KMS-11 (cell line): ENCODE results near the gene CD2.

Source experiments
- H2AFZ ChIP-seq: fragments of 200-600 bp; sonication (generic); 2 replicates; pipeline ENCODE4 v1.6.1; 2016; ENCODE audit warnings: antibody characterized with exemption, mixed run types, low read depth
- H3K27ac ChIP-seq: fragments of 200-600 bp; sonication (generic); 2 replicates; pipeline ENCODE4 v1.6.1; 2016; ENCODE audit warnings: mild to moderate bottlenecking, mixed run types
- H3K27me3 ChIP-seq: fragments of 200-600 bp; sonication (generic); 2 replicates; pipeline ENCODE4 v1.6.1; 2017; ENCODE audit warnings: mild to moderate bottlenecking, low read depth, mixed run types, moderate library complexity; ENCODE audit not compliant: insufficient read depth
- H3K36me3 ChIP-seq: fragments of 200-600 bp; sonication (generic); 2 replicates; pipeline ENCODE4 v1.6.1; 2017; ENCODE audit warnings: mild to moderate bottlenecking, mixed run types; ENCODE audit not compliant: insufficient read depth
- H3K4me1 ChIP-seq: fragments of 200-600 bp; sonication (generic); 2 replicates; pipeline ENCODE4 v1.6.1; 2016; ENCODE audit warnings: mild to moderate bottlenecking, low read depth, mixed run types; ENCODE audit not compliant: poor library complexity, severe bottlenecking
- H3K4me2 ChIP-seq: fragments of 200-600 bp; sonication (generic); 2 replicates; pipeline ENCODE4 v1.7.0; 2016; ENCODE audit warnings: mild to moderate bottlenecking, mixed run types
- H3K4me3 ChIP-seq: fragments of 200-600 bp; sonication (generic); IDR thresholded peaks from 2 replicates; pipeline ENCODE4 v1.6.1; 2017; ENCODE audit warnings: low read depth, low read length, mixed read lengths; ENCODE audit not compliant: insufficient read depth
- H3K79me2 ChIP-seq: fragments of 200-600 bp; sonication (generic); 2 replicates; pipeline ENCODE4 v1.6.1; 2016; ENCODE audit warnings: low read depth, mixed run types; ENCODE audit not compliant: insufficient read depth
- H3K9ac ChIP-seq: fragments of 200-600 bp; sonication (generic); 2 replicates; pipeline ENCODE4 v1.6.1; 2016; ENCODE audit warnings: mild to moderate bottlenecking, mixed run types
- H4K20me1 ChIP-seq: fragments of 200-600 bp; sonication (generic); 2 replicates; pipeline ENCODE4 v1.6.1; 2016; ENCODE audit warnings: mild to moderate bottlenecking, mixed run types; ENCODE audit not compliant: insufficient read depth
- TF ChIP-seq, protein P1 (sequence below): fragments of 200-600 bp; sonication (generic); conservative IDR thresholded peaks from 2 replicates; pipeline ENCODE4 v1.6.1; 2017; ENCODE audit warnings: low read depth, mild to moderate bottlenecking, antibody characterized with exemption, low read length, moderate library complexity, mixed read lengths

Gene CD2

DNA sequence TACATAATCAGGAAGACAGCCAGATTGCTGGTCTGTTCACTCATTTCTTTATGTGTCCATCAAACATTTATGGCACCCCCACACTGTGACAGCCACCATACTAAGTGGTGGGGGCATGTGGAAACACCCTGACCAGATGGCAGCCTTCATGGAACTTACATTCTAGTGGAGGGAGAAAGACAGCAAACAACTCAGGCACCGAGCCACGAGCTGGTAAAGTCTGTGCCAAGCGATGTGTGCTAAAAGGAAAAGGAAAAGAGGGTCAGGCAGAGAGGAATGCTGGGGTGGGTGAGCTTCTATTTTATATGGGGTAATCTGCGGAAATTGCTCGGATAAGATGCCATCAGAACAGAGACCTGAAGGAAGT lies 33.2 kb upstream of the CD2 start:
- Histone ChIP-seq H3K27ac (no peak overlapping the region), H3K4me2 (no peak overlapping the region), H3K27me3 (no peaks in the 10 kb centered on the region), H2AFZ (no peak overlapping the region), H3K9ac (no peak overlapping the region), H4K20me1 (no peaks in the 10 kb centered on the region), H3K4me1 (no peaks in the 10 kb centered on the region), H3K79me2 (no peaks in the 10 kb centered on the region), H3K4me3 (no peak overlapping the region), H3K36me3 (no peaks in the 10 kb centered on the region)
- TF ChIP-seq, protein P1, sequence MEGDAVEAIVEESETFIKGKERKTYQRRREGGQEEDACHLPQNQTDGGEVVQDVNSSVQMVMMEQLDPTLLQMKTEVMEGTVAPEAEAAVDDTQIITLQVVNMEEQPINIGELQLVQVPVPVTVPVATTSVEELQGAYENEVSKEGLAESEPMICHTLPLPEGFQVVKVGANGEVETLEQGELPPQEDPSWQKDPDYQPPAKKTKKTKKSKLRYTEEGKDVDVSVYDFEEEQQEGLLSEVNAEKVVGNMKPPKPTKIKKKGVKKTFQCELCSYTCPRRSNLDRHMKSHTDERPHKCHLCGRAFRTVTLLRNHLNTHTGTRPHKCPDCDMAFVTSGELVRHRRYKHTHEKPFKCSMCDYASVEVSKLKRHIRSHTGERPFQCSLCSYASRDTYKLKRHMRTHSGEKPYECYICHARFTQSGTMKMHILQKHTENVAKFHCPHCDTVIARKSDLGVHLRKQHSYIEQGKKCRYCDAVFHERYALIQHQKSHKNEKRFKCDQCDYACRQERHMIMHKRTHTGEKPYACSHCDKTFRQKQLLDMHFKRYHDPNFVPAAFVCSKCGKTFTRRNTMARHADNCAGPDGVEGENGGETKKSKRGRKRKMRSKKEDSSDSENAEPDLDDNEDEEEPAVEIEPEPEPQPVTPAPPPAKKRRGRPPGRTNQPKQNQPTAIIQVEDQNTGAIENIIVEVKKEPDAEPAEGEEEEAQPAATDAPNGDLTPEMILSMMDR, result no peak

DNA sequence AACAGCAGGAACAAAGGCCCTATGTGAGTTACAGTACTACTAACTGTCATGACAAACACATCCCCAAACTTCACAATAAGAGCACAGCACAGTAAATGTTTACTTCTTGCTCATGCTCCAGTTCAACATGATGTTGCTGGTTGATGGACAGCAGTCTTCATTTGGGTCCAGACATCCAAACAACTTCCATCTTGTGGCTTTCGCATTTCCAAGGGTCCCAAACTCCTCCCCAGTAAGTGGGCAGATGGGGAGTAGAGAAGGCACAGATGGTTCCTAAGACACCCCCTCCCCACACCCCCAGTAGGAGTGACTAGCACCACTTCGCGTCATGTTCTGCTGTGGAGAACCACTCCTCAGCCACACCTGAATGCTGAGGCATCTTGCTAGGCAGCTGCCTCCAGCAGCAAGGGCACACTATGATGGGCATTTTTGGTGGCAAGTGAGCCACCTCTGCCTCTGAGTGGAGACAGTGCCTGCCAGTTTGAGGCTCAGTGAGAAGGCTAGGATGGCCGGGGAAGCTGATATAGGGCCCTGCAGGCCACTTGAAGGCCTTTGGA lies 32.7 kb upstream of the CD2 start:
- no peaks in the 10 kb centered on the region for H3K27me3 ChIP-seq
- no peak overlapping the region for H3K9ac ChIP-seq
- no peaks in the 10 kb centered on the region for H3K36me3 ChIP-seq
- H3K4me2 ChIP-seq, result no peak overlapping the region
- H3K4me3 ChIP-seq, result no peak overlapping the region
- TF ChIP-seq, protein P1, result no peak
- H3K4me1 ChIP-seq, result no peaks in the 10 kb centered on the region
- H2AFZ ChIP-seq, result no peak overlapping the region
- H3K27ac ChIP-seq, result no peak overlapping the region
- no peaks in the 10 kb centered on the region for H3K79me2 ChIP-seq
- H4K20me1 ChIP-seq, result no peaks in the 10 kb centered on the region

DNA sequence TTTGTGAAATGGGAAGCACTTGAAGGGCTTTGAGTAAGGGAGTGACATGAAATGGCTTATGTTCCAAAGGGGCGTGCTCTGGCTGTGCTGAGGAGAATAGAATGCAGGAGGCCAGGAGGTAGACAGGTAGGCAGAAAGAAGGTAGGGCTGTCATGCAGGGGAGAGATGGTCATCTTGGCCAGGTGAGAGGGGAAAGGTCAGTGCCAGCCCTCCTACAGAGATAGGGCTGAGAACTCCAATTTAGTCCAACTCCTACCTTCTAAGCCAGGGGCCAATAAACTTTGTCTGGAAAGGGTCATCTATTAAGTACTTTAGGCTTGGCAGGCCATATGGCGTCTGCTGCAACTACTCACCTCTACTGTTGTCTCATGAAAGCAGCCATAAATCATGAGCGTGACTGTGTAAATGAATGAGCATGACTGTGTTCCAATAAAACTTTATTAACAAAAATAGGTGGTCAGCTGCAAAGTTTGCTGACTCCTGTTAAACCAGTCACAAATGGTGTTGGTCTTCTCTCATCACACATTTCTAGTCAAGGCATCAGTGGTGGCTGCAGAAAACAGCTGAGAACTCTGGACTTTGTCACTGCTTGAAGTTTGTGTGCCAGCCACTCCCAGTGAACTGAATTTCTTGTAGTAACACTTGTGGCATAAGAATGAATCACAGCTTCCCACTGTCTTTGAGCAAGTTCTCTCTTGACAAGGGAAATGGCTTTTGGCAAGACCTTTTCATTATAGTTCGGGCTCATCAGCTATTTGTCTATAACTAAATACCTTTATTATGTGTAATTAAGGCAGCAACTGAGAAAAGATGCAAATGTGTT lies 32.0 kb upstream of the CD2 start:
- no peaks in the 10 kb centered on the region for H3K36me3 ChIP-seq
- no peak overlapping the region for H3K9ac ChIP-seq
- no peak overlapping the region for H3K4me2 ChIP-seq
- no peak overlapping the region for H3K27ac ChIP-seq
- no peaks in the 10 kb centered on the region for H3K4me1 ChIP-seq
- no peak overlapping the region for H2AFZ ChIP-seq
- TF ChIP-seq, protein P1, result no peak
- H4K20me1 ChIP-seq, result no peaks in the 10 kb centered on the region
- no peaks in the 10 kb centered on the region for H3K79me2 ChIP-seq
- no peak overlapping the region for H3K4me3 ChIP-seq
- no peaks in the 10 kb centered on the region for H3K27me3 ChIP-seq

DNA sequence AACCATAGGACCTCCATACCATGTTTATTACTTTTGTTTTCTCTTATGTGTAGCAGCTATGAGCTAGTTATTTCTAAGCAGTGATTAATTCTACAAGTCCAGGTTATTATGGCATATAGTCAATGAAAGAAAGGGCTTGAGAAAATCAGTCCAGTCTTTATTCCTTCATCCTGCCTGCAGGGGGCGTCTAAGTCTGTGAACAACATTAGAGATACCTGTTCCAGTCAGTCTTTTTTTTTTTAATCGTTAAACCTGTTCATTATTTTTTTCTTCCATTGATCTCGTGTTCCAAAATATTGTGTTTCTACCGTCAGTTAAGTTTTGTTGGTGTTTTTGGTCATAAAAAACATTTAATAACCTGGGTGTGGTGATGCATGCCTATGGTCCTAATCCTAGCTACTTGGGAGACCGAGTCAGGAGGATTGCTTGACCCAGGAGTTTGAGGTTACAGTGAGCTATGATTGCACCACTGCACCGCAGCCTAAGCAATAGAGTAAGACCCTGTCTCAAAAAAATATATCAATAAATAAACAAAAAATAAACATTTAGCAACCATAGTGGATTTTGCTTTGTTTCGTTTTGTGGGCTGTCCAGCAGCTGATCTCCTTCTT lies 29.4 kb upstream of the CD2 start:
- Histone ChIP-seq H3K79me2 (no peaks in the 10 kb centered on the region), H3K4me1 (no peaks in the 10 kb centered on the region), H4K20me1 (no peaks in the 10 kb centered on the region), H3K27ac (no peak overlapping the region), H3K9ac (no peak overlapping the region), H3K4me3 (no peak overlapping the region), H3K4me2 (no peak overlapping the region), H3K27me3 (no peaks in the 10 kb centered on the region), H3K36me3 (no peaks in the 10 kb centered on the region), H2AFZ (no peak overlapping the region)
- TF ChIP-seq, protein P1, result peak; percentile 86
